Adrenal gland (tissue), 12 donors: ENCODE data around the gene ZBTB34. TPM values are rescaled to one million over a fixed set of nuclear protein-coding genes. Genes with fewer than 3 reads are reported as not detected.

Experiments
- DNase-seq, 7 donors: peaks; one replicate each; pipeline ENCODE4 v3.0.0-alpha.2; 2019 to 2020
- H3K27ac ChIP-seq, 5 donors: fragments of 200-600 bp; sonication (generic) in 4 of 5; 1 replicate in 3 of 5; 2 replicates in 2 of 5; pipeline versions ENCODE4 v1.5.1 to v1.8.0; 2016 to 2020; ENCODE audit warnings: mild to moderate bottlenecking in 1 of 5
- H3K27me3 ChIP-seq: fragments of 200-600 bp; 2 replicates; pipeline ENCODE4 v1.8.0; 2021
- H3K36me3 ChIP-seq, 2 donors: fragments of 200-600 bp; replicated peaks in 1 of 2; 1 replicate in 1 of 2; 2 replicates in 1 of 2; pipeline versions ENCODE4 v1.5.1 to v1.8.0; 2018 to 2022
- H3K4me1 ChIP-seq, 2 donors: fragments of 200-600 bp; replicated peaks in 1 of 2; 1 replicate in 1 of 2; 2 replicates in 1 of 2; pipeline versions ENCODE4 v1.5.1 to v1.8.0; 2018 to 2021
- H3K4me3 ChIP-seq, 4 donors: fragments of 200-600 bp; sonication (generic) in 3 of 4; one replicate each; pipeline ENCODE4 v1.5.1; 2016 to 2018
- H3K9me3 ChIP-seq, 3 donors: fragments of 200-600 bp; sonication (generic) in 1 of 3; replicated peaks in 1 of 3; 1 replicate in 2 of 3; 2 replicates in 1 of 3; pipeline versions ENCODE4 v1.5.1 to v1.8.0; 2016 to 2021
- POLR2A ChIP-seq, 2 donors: fragments of 450-650 bp; IDR thresholded peaks; one replicate each; pipeline ENCODE4 v1.6.1; 2017; ENCODE audit warnings: antibody characterized with exemption in 2 of 2, mild to moderate bottlenecking in 2 of 2, moderate library complexity in 1 of 2
- WGBS, 4 donors: extraction: QIAGEN DNeasy Blood & Tissue Kit in 2 of 4; methylation state at CpG; one replicate each; pipeline versions ENCODE4 v1.1.5 to v1.1.7; 2013 to 2017; 5-methylcytosine and 5-hydroxymethylcytosine counted together
- intact Hi-C, 2 donors: fragments of 100-400 bp; cut with DNase I; formaldehyde crosslinking; loops; one replicate each; pipeline versions ENCODE4 v1.14.1 to v1.15.0; 2022 to 2023
- polyA plus RNA-seq, 3 donors: library from polyadenylated mRNA; stranded (reverse); fragments of 200-250 nt in 2 of 3; fragments of 350-450 nt in 1 of 3; fragmentation: Illumina TruSeq in 1 of 3; extraction: RNeasy Lipid Tissue Mini Kit (QIAGEN cat#74804) in 1 of 3; gene quantifications; one replicate each; pipeline ENCODE4 v1.2.3, GENCODE V29; 2013 to 2014
- total RNA-seq, 9 donors: library from RNA; depleted of rRNA in 4 of 9; stranded (reverse); fragments of >200 nt in 4 of 9; fragments of 120-200 nt in 1 of 9; fragmentation: NEBNext Ultra II Directional in 1 of 9; extraction: Animal tissue kit (Norgen Biotek cat#: 25700) in 1 of 9; gene quantifications; one replicate each; pipeline versions ENCODE4 v1.1.0 to v1.2.4, GENCODE V29; 2013 to 2023
- TF ChIP-seq, protein P1 (sequence below), 6 experiments: fragments of 450-650 bp in 4 of 6; fragments of 200-600 bp in 2 of 6; sonication (generic) in 1 of 6; IDR thresholded peaks; 1 replicate in 5 of 6; 2 replicates in 1 of 6; pipeline versions ENCODE4 v1.5.1 to v1.8.0; 2016 to 2021; ENCODE audit warnings: antibody characterized with exemption in 6 of 6, mild to moderate bottlenecking in 2 of 6, moderate library complexity in 1 of 6
- donor health status: healthy with polysubstance abuse.
- donor health status: Bipolar disorder and iron deficiency.
- donor health status: DM: yes; HTN: yes; CAD: no.
- donor health status: DM: no; HTN: no; CAD: no.
- donor health status: DM: no; HTN: no; CAD: no.
- donor health status: DM: yes; HTN: yes; CAD: no.

ZBTB34 gene
- total and polyA plus RNA-seq, 12 donors: 1.7 to 10.8 (median 6.3) TPM

DNA sequence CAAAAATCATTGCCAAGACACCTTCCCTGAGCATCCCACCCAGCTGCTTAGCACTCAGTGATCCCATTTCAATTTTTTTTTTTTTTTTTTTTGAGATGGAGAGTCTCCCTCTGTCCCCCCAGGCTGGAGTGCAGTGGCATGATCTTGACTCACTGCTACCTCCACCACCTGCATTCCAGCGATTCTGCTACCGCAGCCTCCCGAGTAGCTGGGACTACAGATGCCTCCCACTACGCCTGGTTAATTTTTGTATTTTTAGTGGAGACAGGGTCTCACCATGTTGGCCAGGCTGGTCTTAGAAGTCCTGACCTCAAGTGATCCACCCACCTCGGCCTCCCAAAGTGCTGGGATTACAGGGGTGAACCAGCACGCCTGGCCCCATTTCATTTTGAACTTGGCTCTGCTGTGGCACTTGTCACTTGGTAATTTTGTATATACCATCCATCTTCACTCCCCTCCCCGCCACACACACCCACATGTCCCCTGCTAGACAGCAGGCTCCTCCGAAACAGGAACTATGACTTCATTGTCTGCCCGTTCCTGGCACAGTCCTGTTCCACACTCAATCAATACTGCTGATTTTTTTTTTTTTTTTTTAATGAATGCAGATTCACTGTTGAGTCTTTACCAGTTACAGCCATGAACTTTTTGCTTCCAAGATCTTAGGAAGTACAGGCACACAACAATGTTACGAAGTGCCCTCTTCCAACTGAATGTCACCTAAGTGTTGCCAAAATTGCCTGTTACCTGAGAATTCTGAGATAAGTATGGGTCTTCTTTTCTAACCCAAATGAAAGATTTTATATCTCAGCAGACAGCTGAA, 17.3 kb upstream of the ZBTB34 start:
- H3K27me3 ChIP-seq: no peaks in the 10 kb centered on the region
- peaks cover 0 to 10% of the 10 kb centered on the region in 2 donors for H3K4me1 ChIP-seq
- WGBS, 4 donors: 69 to 81% (median 71%) methylated on average over 10 of the region's 10 CpGs
- H3K9me3 ChIP-seq: no peaks in the 10 kb centered on the region
- no peak overlapping the region for H3K27ac ChIP-seq
- intact Hi-C loops: no loop called here
- peak in 3 of 7 donors; percentile 34 to 39 (median 35) for DNase-seq
- H3K36me3 ChIP-seq: peaks cover 0 to 7% of the 10 kb centered on the region in 2 donors
- no peak overlapping the region for H3K4me3 ChIP-seq
- no peak for TF ChIP-seq POLR2A (IDR thresholded peaks at IDR 0.05)
- TF ChIP-seq, protein P1, sequence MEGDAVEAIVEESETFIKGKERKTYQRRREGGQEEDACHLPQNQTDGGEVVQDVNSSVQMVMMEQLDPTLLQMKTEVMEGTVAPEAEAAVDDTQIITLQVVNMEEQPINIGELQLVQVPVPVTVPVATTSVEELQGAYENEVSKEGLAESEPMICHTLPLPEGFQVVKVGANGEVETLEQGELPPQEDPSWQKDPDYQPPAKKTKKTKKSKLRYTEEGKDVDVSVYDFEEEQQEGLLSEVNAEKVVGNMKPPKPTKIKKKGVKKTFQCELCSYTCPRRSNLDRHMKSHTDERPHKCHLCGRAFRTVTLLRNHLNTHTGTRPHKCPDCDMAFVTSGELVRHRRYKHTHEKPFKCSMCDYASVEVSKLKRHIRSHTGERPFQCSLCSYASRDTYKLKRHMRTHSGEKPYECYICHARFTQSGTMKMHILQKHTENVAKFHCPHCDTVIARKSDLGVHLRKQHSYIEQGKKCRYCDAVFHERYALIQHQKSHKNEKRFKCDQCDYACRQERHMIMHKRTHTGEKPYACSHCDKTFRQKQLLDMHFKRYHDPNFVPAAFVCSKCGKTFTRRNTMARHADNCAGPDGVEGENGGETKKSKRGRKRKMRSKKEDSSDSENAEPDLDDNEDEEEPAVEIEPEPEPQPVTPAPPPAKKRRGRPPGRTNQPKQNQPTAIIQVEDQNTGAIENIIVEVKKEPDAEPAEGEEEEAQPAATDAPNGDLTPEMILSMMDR (IDR thresholded peaks at IDR 0.05): no peak

DNA sequence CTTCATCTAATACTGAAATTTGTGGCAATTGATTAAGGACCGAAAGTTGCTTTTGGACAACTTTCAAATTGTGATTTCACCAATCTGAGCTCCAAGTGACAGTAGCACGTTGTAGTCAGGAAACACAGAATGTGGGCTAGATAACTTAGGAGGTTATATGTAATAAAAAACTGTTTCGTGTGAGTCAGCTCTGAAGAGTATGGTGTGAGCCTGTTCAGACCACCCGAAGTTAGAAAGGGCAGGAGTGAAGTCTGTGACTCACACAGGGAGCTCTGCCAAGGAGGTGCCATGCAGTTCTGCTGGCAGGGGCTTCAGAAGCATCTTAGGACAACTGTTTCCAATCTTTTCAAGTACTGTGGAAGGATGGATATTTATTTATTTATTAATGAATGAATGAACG, 16.4 kb upstream of the ZBTB34 start:
- intact Hi-C loops: no loop called here
- no peak for TF ChIP-seq POLR2A (IDR thresholded peaks at IDR 0.05)
- TF ChIP-seq, protein P1 (IDR thresholded peaks at IDR 0.05): no peak
- H3K4me1 ChIP-seq: peaks cover 0 to 10% of the 10 kb centered on the region in 2 donors
- H3K4me3 ChIP-seq: no peak overlapping the region
- no peaks in the 10 kb centered on the region for H3K9me3 ChIP-seq
- no peak overlapping the region for H3K27ac ChIP-seq
- no peaks in the 10 kb centered on the region for H3K36me3 ChIP-seq
- WGBS, 4 donors: 34 to 49% (median 35%) methylated on average over 5 of the region's 5 CpGs
- no peaks in the 10 kb centered on the region for H3K27me3 ChIP-seq
- DNase-seq: peak in 2 of 7 donors; percentile 40 to 63

DNA sequence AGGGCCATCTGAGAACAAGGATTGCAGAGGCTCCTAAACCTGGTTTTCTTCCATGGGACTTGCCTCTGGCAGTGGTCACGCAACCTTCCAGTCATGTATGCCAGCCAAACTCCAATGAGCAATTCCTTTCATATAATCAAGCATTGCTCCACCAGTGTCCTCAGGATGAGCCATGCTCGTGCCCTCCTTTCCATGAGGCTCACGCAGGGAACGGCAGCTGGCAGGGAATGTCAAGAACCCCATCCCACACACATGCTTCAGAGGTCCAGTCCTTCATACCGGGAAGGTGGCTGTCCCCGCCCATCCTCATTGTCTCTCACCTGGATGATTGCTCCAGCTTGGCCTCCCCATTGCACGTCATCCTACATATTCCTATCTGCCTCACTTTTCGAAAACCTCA, 13.4 kb upstream of the ZBTB34 start:
- TF ChIP-seq, protein P1 (IDR thresholded peaks at IDR 0.05): no peak
- TF ChIP-seq POLR2A (IDR thresholded peaks at IDR 0.05): no peak
- intact Hi-C loops: no loop called here
- no peak overlapping the region for H3K4me3 ChIP-seq
- peaks cover 0 to 10% of the 10 kb centered on the region in 2 donors for H3K4me1 ChIP-seq
- WGBS, 4 donors: 84 to 96% (median 93%) methylated on average over 7 to 8 of the region's 8 CpGs
- DNase-seq: no peak
- H3K36me3 ChIP-seq: no peaks in the 10 kb centered on the region
- H3K9me3 ChIP-seq: no peaks in the 10 kb centered on the region
- H3K27ac ChIP-seq: no peak overlapping the region
- no peaks in the 10 kb centered on the region for H3K27me3 ChIP-seq

DNA sequence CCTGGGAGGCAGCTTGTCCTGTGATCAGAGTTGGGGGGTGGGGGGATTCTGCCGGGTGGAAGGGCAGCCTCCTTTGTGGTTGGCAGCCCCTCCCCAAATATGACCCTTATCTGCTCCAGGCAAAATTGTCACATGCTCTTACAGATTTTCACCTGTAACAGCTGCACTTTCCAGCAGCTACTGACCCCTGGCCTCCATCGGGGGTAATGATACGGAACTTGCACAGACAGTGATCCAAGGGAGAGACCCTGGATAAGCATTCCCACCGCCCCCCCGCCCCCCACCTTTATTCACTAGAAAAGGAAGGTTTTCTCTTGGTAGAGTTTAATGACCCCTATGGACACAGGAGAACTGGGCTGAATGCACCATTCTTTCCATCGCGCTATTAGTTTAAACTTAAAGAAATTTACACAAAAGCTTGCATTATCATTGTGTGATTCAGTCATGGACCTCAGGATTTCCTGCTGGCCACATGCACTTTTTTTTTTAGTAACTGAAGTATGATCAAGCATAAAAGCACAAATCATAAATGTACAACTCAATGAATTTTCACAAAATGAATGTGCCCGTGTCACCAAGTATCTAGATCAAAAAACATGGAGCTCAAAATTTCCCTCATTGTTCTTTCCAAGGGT, 10.7 kb upstream of the ZBTB34 start:
- intact Hi-C loops: no loop called here
- WGBS, 4 donors: 69 to 80% (median 75%) methylated on average over 7 to 8 of the region's 8 CpGs

More for the DNA sequence above, 10.7 kb upstream of the ZBTB34 start:
- no peak overlapping the region for H3K4me3 ChIP-seq
- no peaks in the 10 kb centered on the region for H3K36me3 ChIP-seq
- H3K27me3 ChIP-seq: no peaks in the 10 kb centered on the region
- TF ChIP-seq POLR2A (IDR thresholded peaks at IDR 0.05): no peak
- TF ChIP-seq, protein P1 (IDR thresholded peaks at IDR 0.05): no peak
- H3K9me3 ChIP-seq: no peaks in the 10 kb centered on the region
- no peak for DNase-seq
- no peak overlapping the region for H3K27ac ChIP-seq
- H3K4me1 ChIP-seq: no peaks in the 10 kb centered on the region
